AG04449 (cell line): ENCODE data around the gene SORBS2.

Experiments used
- CTCF ChIA-PET: fragments of 350-600 bp; formaldehyde crosslinking; extraction: SDS; loops from one replicate; lab custom pipeline; 2021; ENCODE audit warnings: antibody characterized with exemption; lab: Yijun Ruan, JAX
- POLR2A ChIA-PET: fragments of 400-600, 350-600 bp; formaldehyde crosslinking; extraction: SDS; loops from one replicate; lab custom pipeline; 2020; ENCODE audit warnings: antibody characterized with exemption, inconsistent platforms; lab: Yijun Ruan, JAX
- DNase-seq: peaks from one replicate; pipeline ENCODE4 v3.0.0-alpha.2; 2010; ENCODE audit warnings: low read depth, low spot score
- H3K4me3 ChIP-seq: 2 replicates; pipeline ENCODE4 v1.5.1; 2011; ENCODE audit warnings: low read depth, mild to moderate bottlenecking, control low read depth, low read length
- TF ChIP-seq, protein P1 (sequence below): IDR thresholded peaks from one replicate; pipeline ENCODE4 v1.5.1; 2011; ENCODE audit warnings: mild to moderate bottlenecking, moderate library complexity, low read length, control low read depth, inconsistent platforms; ENCODE audit not compliant: insufficient read depth; ENCODE audit errors: missing control alignments

The SORBS2 gene

GRCh38 chr4:185666156-185666555 lies 145.8 kb downstream of the SORBS2 start:
- CTCF ChIA-PET, result interaction anchor here (1.9 kb wide), 1 partner anchor 355 kb away, joined by 5 read pairs; no protein-coding TSS in a partner anchor
- H3K4me3 ChIP-seq, result no peak overlapping the region
- POLR2A ChIA-PET, result no interaction called here

DNA sequence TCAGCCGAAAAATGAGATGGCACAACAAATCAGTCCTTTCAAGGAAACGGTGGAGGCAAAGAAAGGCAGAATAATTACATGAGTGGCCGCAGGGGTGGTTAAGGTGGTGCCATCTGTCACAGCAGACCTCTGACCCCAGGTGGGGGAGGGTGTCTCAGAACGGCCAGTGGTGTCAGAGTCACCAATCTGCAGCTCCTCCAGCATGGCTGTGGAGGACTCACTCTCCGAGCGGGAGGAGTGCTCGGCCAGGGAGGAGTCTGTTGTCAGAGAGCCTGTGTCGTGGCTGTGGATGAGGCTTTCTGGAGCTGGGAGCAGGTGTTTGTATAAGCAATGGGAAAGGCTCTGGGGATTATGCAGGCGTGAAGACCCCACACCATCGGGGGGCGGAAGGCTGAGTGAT lies 146.3 kb downstream of the SORBS2 start:
- POLR2A ChIA-PET, result no interaction called here
- H3K4me3 ChIP-seq, result no peak overlapping the region
- CTCF ChIA-PET, result interaction anchor here (0.6 to 1.9 kb wide), 3 partner anchors 8 to 356 kb away, joined by 3 to 5 read pairs (median 3); no protein-coding TSS in a partner anchor
- TF ChIP-seq, protein P1, sequence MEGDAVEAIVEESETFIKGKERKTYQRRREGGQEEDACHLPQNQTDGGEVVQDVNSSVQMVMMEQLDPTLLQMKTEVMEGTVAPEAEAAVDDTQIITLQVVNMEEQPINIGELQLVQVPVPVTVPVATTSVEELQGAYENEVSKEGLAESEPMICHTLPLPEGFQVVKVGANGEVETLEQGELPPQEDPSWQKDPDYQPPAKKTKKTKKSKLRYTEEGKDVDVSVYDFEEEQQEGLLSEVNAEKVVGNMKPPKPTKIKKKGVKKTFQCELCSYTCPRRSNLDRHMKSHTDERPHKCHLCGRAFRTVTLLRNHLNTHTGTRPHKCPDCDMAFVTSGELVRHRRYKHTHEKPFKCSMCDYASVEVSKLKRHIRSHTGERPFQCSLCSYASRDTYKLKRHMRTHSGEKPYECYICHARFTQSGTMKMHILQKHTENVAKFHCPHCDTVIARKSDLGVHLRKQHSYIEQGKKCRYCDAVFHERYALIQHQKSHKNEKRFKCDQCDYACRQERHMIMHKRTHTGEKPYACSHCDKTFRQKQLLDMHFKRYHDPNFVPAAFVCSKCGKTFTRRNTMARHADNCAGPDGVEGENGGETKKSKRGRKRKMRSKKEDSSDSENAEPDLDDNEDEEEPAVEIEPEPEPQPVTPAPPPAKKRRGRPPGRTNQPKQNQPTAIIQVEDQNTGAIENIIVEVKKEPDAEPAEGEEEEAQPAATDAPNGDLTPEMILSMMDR, result no peak
- no peak for DNase-seq

More at GRCh38 chr4:185666156-185666555, 145.8 kb downstream of the SORBS2 start:
- TF ChIP-seq, protein P1, result no peak
- no peak for DNase-seq

- DNase-seq, result no peak
- ChIA-PET POLR2A (no interaction called here), CTCF (interaction anchor here (1.2 to 1.9 kb wide), 3 partner anchors 66 to 373 kb away, joined by 4 to 7 read pairs (median 5); no protein-coding TSS in a partner anchor)
- H3K4me3 ChIP-seq, result no peak overlapping the region
- TF ChIP-seq, protein P1, result no peak
Observed at GRCh38 chr4:185664481-185664880, 147.5 kb downstream of the SORBS2 start.

- POLR2A ChIA-PET, result no interaction called here
- DNase-seq, result no peak
- no peak overlapping the region for H3K4me3 ChIP-seq
- TF ChIP-seq, protein P1, result no peak
- CTCF ChIA-PET, result interaction anchor here (0.8 to 1.8 kb wide), 2 partner anchors 359 to 377 kb away, joined by 3 to 7 read pairs; no protein-coding TSS in a partner anchor
Observed at GRCh38 chr4:185662030-185662778, 149.8 kb downstream of the SORBS2 start.

- TF ChIP-seq, protein P1, result no peak
- no peak overlapping the region for H3K4me3 ChIP-seq
- CTCF ChIA-PET, result interaction anchor here (1.4 to 2.1 kb wide), 3 partner anchors 8 to 361 kb away, joined by 3 to 9 read pairs (median 4); no protein-coding TSS in a partner anchor
- no peak for DNase-seq
- POLR2A ChIA-PET, result no interaction called here
Observed at GRCh38 chr4:185660340-185660739, 151.7 kb downstream of the SORBS2 start.

GRCh38 chr4:185657699-185658098 lies 154.3 kb downstream of the SORBS2 start:
- ChIA-PET CTCF (interaction anchor here (1.9 to 2.3 kb wide), 2 partner anchors 17 to 364 kb away, joined by 6 to 12 read pairs; no protein-coding TSS in a partner anchor), POLR2A (interaction anchor here (0.5 kb wide), 1 partner anchor 214 kb away, joined by 3 read pairs; no protein-coding TSS in a partner anchor)
- DNase-seq, result no peak
- H3K4me3 ChIP-seq, result no peak overlapping the region
- TF ChIP-seq, protein P1, result no peak
